Osteoblast (primary cell): ENCODE results near the gene DCX. TPM values are rescaled to one million over a fixed set of nuclear protein-coding genes. Genes with fewer than 3 reads are reported as not detected.

Experiments
- DNase-seq: peaks from one replicate; pipeline ENCODE4 v3.0.0; 2011; ENCODE audit warnings: low spot score, mixed read lengths; ENCODE audit not compliant: insufficient read length; ENCODE audit errors: missing footprints
- H2AFZ ChIP-seq: 2 replicates; pipeline ENCODE4 v1.6.0; 2011; ENCODE audit warnings: mild to moderate bottlenecking, low read length
- H3K27ac ChIP-seq: 2 replicates; pipeline ENCODE4 v1.5.1; 2011; ENCODE audit warnings: mild to moderate bottlenecking, low read depth, low read length, moderate library complexity
- H3K27me3 ChIP-seq: 2 replicates; pipeline ENCODE4 v1.6.0; 2012; ENCODE audit warnings: mild to moderate bottlenecking, control low read depth, inconsistent platforms, low read length, moderate library complexity; ENCODE audit not compliant: insufficient read depth
- H3K36me3 ChIP-seq: 2 replicates; pipeline ENCODE4 v1.5.1; 2011; ENCODE audit warnings: mild to moderate bottlenecking, low read length, control low read depth, moderate library complexity; ENCODE audit not compliant: insufficient read depth
- H3K4me1 ChIP-seq: 2 replicates; pipeline ENCODE4 v1.5.1; 2011; ENCODE audit warnings: mild to moderate bottlenecking, low read length, control low read depth, moderate library complexity; ENCODE audit not compliant: insufficient read depth
- H3K4me2 ChIP-seq: 2 replicates; pipeline ENCODE4 v1.6.0; 2011; ENCODE audit warnings: mild to moderate bottlenecking, low read length; ENCODE audit not compliant: insufficient read depth
- H3K4me3 ChIP-seq: fragments of 200-600 bp; sonication (generic); 3 replicates; pipeline ENCODE4 v1.5.1; 2012; ENCODE audit warnings: mild to moderate bottlenecking, low read length, inconsistent platforms; ENCODE audit not compliant: insufficient read depth
- H3K79me2 ChIP-seq: 2 replicates; pipeline ENCODE4 v1.6.0; 2012; ENCODE audit warnings: mild to moderate bottlenecking, low read length, control low read depth, inconsistent platforms; ENCODE audit not compliant: insufficient read depth
- H3K9me3 ChIP-seq: 2 replicates; pipeline ENCODE4 v1.5.1; 2011; ENCODE audit warnings: low read depth, low read length, control low read depth
- H4K20me1 ChIP-seq: 2 replicates; pipeline ENCODE4 v1.6.0; 2012; ENCODE audit warnings: mild to moderate bottlenecking, low read length, control low read depth; ENCODE audit not compliant: insufficient read depth
- total RNA-seq: library from RNA; depleted of rRNA; stranded (reverse); fragments of >200 nt; gene quantifications from 2 replicates; pipeline ENCODE4 v1.2.3, GENCODE V29; 2012
- TF ChIP-seq, protein P1 (sequence below): IDR thresholded peaks from 2 replicates; pipeline ENCODE4 v1.5.1; 2011; ENCODE audit warnings: mild to moderate bottlenecking, low read depth, low read length, moderate library complexity; ENCODE audit errors: extremely low read depth

The DCX gene
- total RNA-seq, 1 donor, result not detected

DNA sequence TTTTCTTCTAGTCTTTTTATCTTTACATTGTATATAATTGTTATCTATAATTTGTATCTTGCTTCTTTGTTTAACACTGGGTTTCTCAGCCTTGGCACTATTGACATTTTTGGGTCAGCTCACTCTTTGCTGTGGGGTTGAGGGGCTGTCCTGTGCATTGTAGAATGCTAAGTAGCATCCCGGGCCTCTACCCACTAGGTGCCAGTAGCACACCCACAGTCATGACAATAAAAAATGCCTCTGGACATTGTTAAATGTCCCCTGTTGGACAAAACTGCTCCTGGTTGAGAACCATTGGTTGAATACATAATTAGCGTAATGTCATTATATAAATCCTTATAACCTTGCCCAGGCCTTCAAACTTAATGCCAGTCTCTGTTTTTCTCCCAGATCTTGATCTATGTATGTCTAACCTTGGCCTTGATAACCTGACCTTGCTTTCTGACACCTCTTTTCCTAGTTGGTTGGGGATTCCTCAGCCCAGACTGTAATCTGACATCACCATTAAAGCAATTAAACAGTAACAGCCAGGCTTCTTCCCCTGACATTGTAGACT, 46.1 kb downstream of the DCX start:
- H3K79me2 ChIP-seq, result no peaks in the 10 kb centered on the region
- H3K4me3 ChIP-seq, result no peak overlapping the region
- no peak for DNase-seq
- no peak overlapping the region for H3K4me2 ChIP-seq
- H3K27ac ChIP-seq, result no peak overlapping the region
- H2AFZ ChIP-seq, result no peak overlapping the region
- peaks cover 2% of the 10 kb centered on the region for H4K20me1 ChIP-seq
- H3K27me3 ChIP-seq, result peaks cover 7% of the 10 kb centered on the region
- H3K4me1 ChIP-seq, result no peaks in the 10 kb centered on the region
- TF ChIP-seq, protein P1, sequence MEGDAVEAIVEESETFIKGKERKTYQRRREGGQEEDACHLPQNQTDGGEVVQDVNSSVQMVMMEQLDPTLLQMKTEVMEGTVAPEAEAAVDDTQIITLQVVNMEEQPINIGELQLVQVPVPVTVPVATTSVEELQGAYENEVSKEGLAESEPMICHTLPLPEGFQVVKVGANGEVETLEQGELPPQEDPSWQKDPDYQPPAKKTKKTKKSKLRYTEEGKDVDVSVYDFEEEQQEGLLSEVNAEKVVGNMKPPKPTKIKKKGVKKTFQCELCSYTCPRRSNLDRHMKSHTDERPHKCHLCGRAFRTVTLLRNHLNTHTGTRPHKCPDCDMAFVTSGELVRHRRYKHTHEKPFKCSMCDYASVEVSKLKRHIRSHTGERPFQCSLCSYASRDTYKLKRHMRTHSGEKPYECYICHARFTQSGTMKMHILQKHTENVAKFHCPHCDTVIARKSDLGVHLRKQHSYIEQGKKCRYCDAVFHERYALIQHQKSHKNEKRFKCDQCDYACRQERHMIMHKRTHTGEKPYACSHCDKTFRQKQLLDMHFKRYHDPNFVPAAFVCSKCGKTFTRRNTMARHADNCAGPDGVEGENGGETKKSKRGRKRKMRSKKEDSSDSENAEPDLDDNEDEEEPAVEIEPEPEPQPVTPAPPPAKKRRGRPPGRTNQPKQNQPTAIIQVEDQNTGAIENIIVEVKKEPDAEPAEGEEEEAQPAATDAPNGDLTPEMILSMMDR, result no peak
- no peaks in the 10 kb centered on the region for H3K9me3 ChIP-seq
- no peaks in the 10 kb centered on the region for H3K36me3 ChIP-seq

DNA sequence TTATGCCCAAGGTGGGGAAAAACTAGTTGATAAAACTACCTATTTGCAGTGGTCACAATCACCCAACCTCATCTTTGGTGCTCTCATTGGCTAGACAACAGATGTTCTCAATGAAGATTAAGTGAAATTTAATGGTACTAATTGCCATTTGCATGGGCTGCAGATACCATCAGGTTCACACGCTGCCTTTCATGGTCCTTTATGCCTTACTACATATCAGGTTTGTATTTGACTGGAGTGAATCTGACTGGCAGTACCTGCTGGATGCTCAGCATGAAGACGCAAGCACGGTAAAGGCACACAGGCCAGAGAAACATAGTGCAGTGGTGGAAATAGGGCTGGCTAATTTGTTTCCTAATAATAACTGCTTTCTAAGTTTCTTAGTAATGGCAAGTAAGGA, 48.3 kb downstream of the DCX start:
- no peak overlapping the region for H3K27ac ChIP-seq
- H3K9me3 ChIP-seq, result no peaks in the 10 kb centered on the region
- H3K4me2 ChIP-seq, result no peak overlapping the region
- H3K36me3 ChIP-seq, result no peaks in the 10 kb centered on the region
- peaks cover 2% of the 10 kb centered on the region for H4K20me1 ChIP-seq
- no peaks in the 10 kb centered on the region for H3K79me2 ChIP-seq
- DNase-seq, result no peak
- H3K27me3 ChIP-seq, result peaks cover 7% of the 10 kb centered on the region
- H3K4me1 ChIP-seq, result no peaks in the 10 kb centered on the region
- TF ChIP-seq, protein P1, result no peak
- H3K4me3 ChIP-seq, result no peak overlapping the region
- no peak overlapping the region for H2AFZ ChIP-seq

DNA sequence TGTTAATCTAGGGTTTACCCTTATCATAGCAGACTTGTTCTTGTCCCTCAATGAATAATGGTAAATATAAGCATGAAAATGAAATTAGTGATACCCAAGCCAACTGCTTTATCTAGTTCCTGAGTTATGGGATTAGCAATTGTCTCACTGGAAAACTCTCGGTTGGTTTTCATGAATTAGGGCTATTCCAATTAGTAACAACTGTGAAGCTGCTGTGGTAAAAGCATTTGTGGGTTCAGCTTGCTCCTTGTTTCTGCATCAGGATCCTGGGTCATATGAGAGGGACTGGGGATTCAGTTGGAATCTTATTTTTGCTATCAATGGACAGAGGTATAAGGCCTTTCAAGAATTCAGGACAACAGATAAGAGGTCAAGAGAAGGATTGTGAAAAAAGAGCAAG, 50.2 kb downstream of the DCX start:
- TF ChIP-seq, protein P1, result no peak
- Histone ChIP-seq H4K20me1 (peaks cover 2% of the 10 kb centered on the region), H3K27ac (no peak overlapping the region), H3K27me3 (peaks cover 5% of the 10 kb centered on the region), H3K4me3 (no peak overlapping the region), H3K79me2 (no peaks in the 10 kb centered on the region), H3K4me2 (no peak overlapping the region), H2AFZ (no peak overlapping the region), H3K4me1 (no peaks in the 10 kb centered on the region), H3K36me3 (no peaks in the 10 kb centered on the region), H3K9me3 (no peaks in the 10 kb centered on the region)
- DNase-seq, result no peak

DNA sequence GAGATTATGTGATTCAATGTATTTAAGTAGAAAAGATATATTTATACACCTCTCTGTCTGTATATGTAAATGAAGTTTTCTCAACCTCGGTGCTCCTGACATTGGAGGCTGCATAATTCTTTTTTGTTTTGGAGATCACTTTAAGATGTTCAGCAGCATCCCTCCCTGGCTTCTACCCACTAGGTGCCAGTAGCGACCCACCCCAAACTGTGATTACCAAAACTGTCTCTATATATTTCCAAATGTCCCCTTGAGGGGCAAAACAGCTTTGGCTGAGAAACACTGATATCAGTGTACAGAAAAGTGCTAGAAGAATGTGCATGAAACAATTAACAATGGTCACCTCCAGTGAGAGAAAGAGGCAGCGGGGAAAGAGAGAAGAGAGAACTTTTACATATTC, 51.2 kb downstream of the DCX start:
- H3K79me2 ChIP-seq, result no peaks in the 10 kb centered on the region

More for the DNA sequence above, 51.2 kb downstream of the DCX start:
- TF ChIP-seq, protein P1, result no peak
- Histone ChIP-seq H3K9me3 (no peaks in the 10 kb centered on the region), H3K27me3 (peaks cover 2% of the 10 kb centered on the region), H4K20me1 (peaks cover 2% of the 10 kb centered on the region), H3K4me3 (no peak overlapping the region), H3K4me2 (no peak overlapping the region), H3K27ac (no peak overlapping the region), H3K36me3 (no peaks in the 10 kb centered on the region), H3K4me1 (no peaks in the 10 kb centered on the region), H2AFZ (no peak overlapping the region)
- no peak for DNase-seq
